ENCODE data around the gene ADAP1.
"Not testable (repeated sequence)": the region's sequence is repeated elsewhere in the genome, so short reads cannot be mapped to it uniquely, and the experiment has no call there.

The ADAP1 gene

DNA sequence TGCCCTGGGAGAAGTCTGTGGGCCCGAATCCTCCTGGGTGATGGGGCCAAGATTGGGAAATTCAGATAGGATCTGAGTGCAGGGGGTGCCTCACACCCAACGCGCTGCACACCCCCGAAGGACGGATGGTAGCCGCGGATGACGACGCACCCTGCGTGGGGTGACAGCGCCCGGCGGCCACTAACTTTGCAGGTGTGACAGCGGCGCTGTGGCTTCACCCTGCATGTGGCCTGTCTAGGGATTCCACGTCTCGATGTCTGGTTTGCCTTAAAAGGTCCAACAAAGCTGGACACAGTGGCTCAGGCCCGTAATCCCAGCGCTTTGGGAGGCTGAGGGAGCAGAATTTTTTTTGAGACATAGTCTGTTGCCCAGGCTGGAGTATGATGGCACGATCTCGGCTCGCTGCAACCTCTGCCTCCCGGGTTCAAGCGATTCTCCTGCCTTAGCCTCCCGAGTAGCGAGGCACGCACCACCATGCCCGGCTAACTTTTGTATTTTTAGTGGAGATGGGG is 18.6 kb downstream of the ADAP1 start:
- DNase-seq = no peak

DNA sequence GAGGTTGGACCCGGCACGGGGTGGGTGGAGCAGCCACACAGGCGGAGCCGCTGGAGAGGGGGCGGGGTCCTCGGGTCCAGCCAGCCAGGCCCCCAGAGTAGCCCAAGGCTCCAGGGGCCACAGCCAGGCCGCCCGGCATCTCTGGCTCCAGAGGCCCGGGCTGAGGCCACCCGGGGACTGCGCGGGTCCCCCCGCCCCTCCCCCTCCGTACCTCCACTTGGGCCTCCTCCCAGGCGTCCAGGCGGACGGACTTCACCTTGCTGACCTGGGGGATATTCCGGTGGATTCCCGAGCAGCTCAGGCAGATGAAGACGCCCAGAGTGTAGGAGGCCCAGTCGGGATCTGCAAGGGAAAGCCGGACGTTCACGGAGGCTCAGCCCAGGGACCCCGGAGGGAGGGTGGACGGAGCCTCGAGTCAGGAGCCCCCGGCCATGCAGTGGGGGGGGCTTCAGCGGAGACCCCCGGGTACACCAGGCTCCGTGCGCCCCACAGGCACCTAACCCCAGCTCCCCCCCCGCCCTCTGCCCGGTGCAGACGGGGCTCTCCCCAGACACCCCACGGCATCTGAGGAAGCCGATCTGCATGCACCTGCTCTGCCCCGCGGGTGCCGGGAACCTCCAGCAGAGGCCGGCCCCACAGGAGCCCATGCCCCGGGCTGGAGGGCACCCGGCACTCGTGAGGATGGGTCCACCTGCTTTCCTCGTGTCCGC is 19.2 kb downstream of the ADAP1 start:
- no peak for DNase-seq

DNA sequence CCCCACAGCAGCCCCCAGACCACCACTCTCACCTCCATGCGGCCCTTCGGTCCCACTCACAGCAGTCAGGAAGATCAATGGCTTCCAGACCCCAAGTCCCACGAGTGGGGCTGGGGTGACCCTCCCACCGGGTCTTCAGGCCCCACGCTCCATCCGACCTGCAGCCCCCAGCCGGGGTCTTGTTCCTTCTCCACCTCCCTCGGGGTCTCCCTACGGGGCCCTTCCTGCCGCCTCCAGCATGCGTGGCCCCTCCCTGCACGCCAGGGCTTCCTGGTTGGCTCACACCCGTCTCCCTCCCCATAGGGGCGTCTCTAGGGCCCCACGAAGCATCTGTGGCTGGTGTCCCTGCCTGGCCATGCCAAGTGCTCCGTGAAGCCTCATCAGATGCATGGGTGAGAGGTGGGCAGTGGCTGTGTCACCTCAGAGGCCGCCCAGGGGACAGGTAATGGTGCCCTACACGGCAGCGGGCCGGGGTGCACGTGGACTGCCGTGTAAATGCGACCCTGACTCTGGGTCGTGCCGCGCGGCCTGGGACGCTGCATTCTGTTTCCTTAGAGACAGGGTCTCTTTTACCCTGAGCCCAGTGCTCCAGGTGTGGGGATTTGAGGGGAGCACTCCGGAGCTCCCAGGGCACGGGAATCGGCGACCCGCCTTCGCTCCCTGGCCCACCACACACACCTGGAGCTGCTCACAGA is 19.9 kb downstream of the ADAP1 start:
- DNase-seq = no peak

DNA sequence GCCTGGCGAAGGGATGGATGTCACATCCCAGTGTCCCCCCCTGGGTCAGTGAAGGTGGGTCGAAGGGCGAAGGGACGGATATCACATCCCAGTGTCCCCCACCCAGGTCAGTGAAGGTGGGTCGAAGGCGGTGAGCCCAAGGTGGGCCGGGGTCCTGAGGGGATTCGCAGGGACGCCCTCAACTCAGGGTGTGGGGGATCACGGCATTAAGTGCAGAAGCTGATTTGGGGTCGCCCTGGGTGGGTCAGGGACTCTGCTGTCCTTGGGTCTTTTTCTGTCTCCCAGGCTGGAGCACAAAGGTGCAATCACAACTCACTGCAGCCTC is 21.9 kb downstream of the ADAP1 start:
- no peak for DNase-seq

DNA sequence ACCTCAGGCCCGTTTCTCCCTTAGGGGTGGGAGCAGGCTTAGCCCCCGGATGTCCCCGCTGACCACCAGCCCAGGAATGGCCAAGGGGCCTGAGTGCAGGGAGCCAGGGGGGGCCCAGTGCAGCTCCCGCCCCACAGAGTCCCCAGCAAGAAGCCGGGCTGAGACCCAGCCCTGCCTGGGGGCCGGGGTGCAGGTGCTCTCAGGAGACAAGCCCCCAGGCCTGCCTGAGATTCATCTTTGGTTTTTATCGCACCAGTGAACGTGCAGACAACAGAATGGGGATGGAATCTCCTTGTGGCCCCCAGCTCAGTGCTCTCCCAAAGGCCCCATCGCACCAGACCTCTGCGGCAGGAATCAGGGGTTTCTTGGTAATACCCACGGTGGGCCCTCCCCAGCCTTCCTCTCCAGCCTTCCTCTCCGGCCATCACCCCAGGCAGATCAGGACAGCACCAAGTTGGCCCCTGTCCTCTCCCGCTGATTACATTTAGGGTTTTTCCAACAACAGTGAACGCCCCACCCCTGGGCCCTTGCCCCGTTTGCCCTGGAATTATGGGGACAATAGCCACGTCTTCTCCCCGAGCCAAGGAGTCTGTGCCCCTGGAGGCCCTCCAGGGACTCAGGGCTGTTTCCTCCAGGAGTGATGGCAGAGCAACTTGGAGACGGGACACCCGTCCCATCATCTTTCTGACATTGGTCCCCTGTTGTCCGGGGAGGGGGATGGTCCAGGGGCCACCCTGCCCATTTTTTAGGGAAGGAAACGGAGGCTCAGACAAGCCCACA is 22.4 kb downstream of the ADAP1 start:
- no peak for DNase-seq

DNA sequence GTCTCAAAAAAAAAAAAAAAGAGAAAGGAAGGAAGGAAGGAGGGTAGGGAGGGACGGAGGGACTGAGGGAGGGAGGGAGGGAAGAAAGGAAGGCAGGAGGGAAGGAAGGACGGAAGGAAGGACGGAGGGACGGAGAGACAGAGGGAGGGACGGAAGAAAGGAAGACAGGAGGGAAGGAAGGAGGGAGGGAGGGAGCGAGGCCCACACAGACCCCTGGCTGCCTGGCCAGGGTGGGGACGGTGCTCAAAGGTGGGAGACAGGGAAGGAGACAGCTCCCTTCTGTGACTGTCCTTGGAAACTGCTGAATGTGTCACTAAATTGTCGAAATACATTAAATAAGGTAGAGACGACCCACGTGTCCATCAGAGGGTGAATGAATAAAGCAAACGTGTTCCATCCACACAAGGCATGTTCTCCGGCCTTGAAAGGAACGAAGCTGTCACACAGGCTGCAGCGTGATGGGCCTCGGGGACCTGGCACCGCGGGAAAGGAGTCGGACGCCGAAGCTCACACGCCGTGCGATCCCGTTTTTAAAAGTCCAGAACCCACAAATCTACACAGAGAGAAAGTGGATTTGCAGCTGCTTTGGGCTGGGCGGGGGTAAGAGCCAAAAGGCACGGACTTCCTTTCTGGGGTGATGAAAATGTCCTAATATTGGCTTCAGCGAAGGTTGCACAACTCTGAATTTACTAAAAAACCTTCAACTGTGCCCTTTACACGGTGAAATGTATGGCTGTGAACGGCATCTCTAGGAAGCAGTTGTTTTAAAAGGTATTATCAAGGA is 23.3 kb downstream of the ADAP1 start:
- no peak for DNase-seq

DNA sequence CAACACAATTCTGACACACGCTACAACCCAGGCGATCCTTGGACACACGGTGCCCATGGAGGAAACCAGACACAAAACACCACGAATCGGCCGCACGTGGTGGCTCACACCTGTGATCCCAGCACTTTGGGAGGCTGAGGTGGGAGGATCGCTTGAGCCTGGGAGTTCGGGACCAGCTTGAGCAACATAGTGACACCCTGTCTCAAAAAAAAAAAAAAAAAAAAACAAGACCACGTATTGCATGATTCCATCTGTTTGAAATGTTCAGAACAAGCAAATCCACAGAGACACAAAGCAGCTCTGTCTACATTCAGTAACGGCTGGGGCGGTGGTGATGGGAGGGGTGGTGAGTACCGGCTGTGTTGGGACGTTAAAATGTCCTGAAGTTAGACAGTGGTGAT is 25.2 kb downstream of the ADAP1 start:
- no peak for DNase-seq

GRCh38 chr7:927031-927671 is 27.3 kb downstream of the ADAP1 start:
- no peak for DNase-seq

DNA sequence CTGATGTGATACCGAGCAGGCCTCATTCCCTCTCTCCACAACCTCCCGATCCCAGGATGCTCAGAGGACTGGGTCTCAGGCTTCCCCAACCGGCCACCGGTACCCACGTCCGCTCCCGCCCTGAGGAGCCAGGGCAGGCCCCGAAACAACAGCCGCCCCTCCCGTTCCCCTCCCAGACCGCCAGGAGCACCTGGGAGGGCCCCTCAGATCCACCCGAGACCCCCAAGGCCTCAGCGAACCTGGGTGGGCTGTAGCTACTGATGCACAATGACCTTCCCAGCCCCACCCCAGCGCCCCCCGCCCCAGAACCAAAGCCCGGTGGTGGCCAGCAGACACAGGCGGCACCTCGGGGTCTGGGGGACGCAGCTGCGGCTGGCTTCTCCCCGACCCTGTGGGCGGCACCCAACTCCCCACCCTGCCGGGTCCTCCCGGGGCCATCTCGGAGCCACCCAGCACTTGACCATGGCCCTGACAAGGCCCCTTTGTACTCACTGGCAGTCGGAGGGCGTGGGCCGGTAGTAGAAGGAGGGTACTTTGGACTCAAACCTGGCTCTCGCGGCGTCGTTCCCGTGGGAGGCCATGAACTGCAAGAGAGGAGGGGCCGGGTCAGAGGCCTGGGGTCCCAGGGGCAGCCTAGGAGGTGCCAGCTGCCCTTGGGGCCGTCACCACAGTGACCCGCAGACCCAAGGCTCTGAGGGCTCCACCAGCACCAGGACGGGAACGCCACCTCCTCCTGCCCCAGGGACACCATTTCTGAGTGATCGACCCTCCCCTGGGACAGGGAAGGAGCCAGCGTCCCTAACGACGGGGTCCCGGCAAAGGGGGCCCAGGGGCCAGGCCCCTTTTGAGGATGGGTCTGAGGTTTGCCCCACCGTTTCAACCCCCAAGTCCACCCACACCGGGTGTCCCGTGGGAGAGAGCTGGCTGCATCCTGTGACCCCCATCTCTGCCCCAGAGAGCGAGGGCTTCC is 28.1 kb downstream of the ADAP1 start:
- DNase-seq = no peak

- no peak for DNase-seq
These were observed 28.9 kb downstream of the ADAP1 start for GRCh38 chr7:925601-926000.

DNA sequence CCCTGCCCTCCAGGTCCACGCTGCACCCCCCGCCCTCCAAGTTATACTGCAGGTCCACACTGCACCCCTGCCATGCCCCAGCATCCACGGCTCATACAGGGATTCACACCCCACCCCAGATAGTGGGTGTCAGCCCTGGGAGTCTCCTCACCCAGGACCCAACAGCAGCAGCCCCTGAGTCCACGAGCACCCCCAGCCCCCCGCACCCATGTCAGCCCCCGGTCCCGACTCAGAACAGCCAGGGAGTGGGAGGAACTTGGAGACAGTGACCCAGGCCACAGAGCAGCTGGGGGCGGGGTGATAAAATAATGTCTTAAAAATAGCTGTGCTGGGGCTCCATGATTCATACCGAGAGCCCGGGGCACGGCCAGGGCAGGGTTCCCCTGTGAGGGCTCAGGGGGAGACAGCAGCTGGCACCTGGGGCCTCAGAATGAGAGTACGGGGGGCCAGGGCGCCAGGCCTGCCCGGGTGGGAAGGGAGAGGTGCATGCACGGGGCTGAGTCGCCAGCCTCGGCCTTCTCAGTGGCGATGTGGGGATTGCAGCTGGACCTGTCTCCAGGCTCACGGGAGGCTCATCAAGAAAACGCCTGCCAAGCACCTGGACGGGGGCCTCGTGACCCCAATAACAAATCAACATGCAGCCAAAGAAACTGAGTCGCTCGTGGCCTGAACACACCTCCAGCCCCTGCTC is 29.8 kb downstream of the ADAP1 start:
- no peak for DNase-seq

DNA sequence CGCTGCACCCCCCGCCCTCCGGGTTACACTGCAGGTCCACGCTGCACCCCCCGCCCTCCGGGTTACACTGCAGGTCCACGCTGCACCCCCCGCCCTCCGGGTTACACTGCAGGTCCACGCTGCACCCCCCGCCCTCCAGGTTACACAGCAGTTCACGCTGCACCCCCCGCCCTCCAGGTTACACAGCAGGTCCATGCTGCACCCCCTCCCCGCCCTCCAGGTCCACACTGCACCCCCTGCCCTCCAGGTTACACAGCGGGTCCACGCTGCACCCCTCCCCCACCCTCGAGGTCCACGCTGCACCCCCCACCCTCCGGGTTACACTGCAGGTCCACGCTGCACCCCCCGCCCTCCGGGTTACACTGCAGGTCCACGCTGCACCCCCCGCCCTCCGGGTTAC is 30.4 kb downstream of the ADAP1 start:
- not testable (repeated sequence) for DNase-seq

GRCh38 chr7:923108-924041 is 31.1 kb downstream of the ADAP1 start:
- DNase-seq = no peak

- no peak for DNase-seq
These were observed 32.0 kb downstream of the ADAP1 start for GRCh38 chr7:922334-923107.

GRCh38 chr7:921581-922333 is 32.7 kb downstream of the ADAP1 start:
- no peak for DNase-seq

DNA sequence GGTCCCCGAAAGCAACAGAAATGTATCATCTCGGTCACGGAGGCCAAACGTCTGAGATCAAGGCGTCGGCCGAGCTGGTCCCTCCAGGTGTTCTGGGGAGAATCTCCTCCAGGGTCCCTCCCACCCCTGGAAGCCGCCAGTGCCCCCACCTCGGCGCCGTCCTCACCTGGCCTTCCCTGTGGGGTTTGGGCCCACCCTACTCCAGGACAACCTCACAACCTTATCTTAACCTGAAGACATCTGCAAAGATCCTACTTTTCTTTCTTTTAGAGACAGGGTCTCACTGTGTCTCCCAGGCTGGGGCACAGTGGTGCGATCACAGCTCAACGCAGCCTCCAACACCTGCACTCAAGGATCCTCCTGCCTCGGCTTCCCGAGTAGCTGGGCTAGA is 33.4 kb downstream of the ADAP1 start:
- no peak for DNase-seq

- no peak for DNase-seq
These were observed 34.0 kb downstream of the ADAP1 start for GRCh38 chr7:920351-921070.

Data from DMS79 (cell line).